GM12891 (cell line): ENCODE results near the gene HIC1.

ENCODE experiments used
- PAX5 ChIP-seq: IDR thresholded peaks from 2 replicates; pipeline ENCODE4 v1.6.1; 2011; ENCODE audit warnings: low read length, moderate library complexity, mild to moderate bottlenecking; ENCODE audit not compliant: insufficient read depth, severe bottlenecking
- POLR2A ChIP-seq: IDR thresholded peaks from 2 replicates; pipeline ENCODE4 v1.6.1; 2011; ENCODE audit warnings: low read depth, low read length, control low read depth
- POLR2AphosphoS5 ChIP-seq: IDR thresholded peaks from 2 replicates; pipeline ENCODE4 v1.6.1; 2011; ENCODE audit warnings: low read depth, low read length, control low read depth
- SPI1 ChIP-seq: IDR thresholded peaks from 2 replicates; pipeline ENCODE4 v1.6.1; 2011; ENCODE audit warnings: low read depth, low read length, control low read depth
- TAF1 ChIP-seq: IDR thresholded peaks from 2 replicates; pipeline ENCODE4 v1.6.1; 2011; ENCODE audit warnings: low read depth, low read length, control low read depth

DNA sequence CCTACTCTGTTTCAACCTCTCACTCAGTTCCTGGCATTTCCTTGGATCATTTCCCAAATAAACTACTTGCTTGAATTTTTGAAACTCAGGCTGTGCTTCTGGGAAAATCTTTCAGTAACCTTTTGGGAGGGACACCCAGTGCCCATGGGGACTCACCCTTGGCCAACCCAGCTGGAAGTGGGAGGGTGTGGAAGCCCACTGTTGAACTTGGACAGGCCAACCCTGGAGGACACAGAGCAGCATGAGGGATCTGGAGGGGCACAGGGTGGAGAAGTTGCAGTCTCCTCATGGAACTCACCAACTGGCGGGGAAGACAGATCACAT is 40.9 kb upstream of the HIC1 start:
- no peak for TF ChIP-seq POLR2A
- no peak for TF ChIP-seq TAF1
- TF ChIP-seq PAX5 = no peak
- no peak for TF ChIP-seq POLR2AphosphoS5
- no peak for TF ChIP-seq SPI1
